ENCODE results near the gene PPM1D. TPM values are rescaled to one million over a fixed set of nuclear protein-coding genes. Genes with fewer than 3 reads are reported as not detected.
A peak's percentile ranks its signal among the peaks of the same experiment; 100 is the strongest.
"Not testable (repeated sequence)": the region's sequence is repeated elsewhere in the genome, so short reads cannot be mapped to it uniquely, and the experiment has no call there.

Gene PPM1D
- total RNA-seq, 1 experiment from 2014 or later, result 12.4 TPM

DNA sequence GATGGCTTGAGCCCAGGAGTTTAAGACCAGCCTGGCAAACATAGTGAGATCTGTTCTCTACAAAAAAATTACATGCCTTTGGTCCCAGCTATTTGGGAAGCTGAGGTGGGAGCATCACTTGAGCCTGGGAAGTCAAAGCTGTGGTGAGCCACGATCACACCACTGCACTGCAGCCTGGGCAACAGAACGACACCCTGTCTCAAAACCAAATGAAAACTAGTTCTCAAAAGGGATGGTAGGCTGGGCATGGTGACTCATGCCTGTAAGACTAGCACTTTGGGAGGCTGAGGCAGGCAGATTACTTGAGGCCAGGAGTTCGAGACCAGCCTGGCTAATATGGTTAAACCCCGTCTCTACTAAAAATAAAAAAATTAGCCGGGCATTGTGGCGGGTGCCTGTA, 31.1 kb downstream of the PPM1D start:
- Histone ChIP-seq H3K27me3 (no peaks in the 10 kb centered on the region), H3K9me3 (no peaks in the 10 kb centered on the region), H3K4me3 (no peak overlapping the region), H3K36me3 (peaks cover 15% of the 10 kb centered on the region)
- no peak for DNase-seq

DNA sequence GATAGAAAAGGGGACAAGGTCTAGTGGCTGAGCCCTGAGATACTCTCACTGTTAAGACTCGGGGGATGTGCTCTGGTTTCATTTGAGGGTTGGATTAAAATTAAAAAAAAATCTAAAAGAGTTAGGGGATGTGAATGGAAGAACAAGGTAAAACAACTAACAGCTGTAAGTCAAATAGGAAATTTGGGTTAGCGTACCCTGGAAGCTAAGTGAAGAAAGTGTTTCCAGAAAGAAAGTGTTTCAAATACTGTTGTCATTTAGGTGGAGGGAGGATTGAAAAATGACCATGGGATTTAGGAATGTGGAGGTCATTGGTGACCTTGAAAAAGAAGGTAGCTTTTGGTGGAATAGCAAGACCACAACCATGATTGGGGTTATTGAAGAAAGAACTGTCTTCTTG, 37.7 kb downstream of the PPM1D start:
- Histone ChIP-seq H3K4me3 (no peak overlapping the region), H3K9me3 (no peaks in the 10 kb centered on the region), H3K36me3 (peaks cover 18% of the 10 kb centered on the region), H3K27me3 (no peaks in the 10 kb centered on the region)
- DNase-seq, result no peak

DNA sequence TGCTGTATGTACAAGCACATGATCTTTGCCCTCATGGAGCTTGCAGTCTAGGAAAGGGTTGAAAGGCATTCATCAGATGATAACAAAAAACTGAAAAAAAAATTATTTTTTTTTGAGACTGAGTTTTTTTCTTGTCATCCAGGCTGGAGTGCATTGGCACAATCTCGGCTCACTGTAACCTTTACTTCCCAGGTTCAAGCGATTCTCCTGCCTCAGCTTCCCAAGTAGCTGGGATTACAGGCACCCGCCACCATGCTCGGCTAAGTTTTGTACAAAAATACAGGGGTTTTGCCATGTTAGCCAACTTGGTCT, 39.0 kb downstream of the PPM1D start:
- peaks cover 18% of the 10 kb centered on the region for H3K36me3 ChIP-seq
- no peaks in the 10 kb centered on the region for H3K9me3 ChIP-seq
- H3K4me3 ChIP-seq, result no peak overlapping the region
- no peak for DNase-seq
- no peaks in the 10 kb centered on the region for H3K27me3 ChIP-seq

DNA sequence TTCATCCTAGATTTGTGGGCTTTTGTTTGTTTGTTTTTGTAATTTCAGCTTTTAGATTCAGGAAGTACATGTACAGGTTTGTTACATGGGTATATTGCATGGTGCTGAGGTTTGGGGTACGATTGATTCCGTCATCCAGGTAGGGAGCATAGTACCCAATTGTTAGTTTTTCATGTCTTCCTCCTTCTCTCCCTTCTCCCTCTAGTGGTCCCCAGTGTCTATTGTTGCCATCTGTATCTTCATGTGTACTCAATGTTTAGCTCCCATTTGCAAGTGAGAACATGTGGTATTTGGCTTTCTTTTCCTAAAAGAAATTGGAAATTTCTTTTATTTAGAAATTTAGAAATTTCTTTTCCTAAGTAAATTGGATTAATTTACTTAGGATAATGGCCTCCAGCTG, 40.5 kb downstream of the PPM1D start:
- Histone ChIP-seq H3K27me3 (no peaks in the 10 kb centered on the region), H3K9me3 (no peaks in the 10 kb centered on the region), H3K4me3 (no peak overlapping the region), H3K36me3 (peaks cover 15% of the 10 kb centered on the region; the same call in 1 of the 2 replicates)
- DNase-seq, result no peak

DNA sequence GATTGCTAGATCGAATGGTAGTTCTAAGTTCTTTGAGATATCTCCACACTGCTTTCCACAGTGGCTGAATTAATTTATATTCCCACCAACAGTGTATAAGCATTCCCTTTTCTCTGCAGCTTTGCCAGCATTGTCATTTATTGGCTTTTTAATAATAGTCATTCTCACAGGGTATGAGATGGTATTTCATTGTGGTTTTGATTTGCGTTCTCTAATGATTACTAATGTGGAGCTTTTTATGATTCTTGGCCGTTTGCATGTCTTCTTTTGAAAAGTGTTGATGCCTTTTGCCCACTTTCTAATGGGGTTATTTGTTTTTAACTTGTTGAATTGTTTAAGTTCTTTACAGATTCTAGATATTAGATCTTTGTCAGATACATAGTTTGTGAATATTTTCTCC, 41.1 kb downstream of the PPM1D start:
- Histone ChIP-seq H3K4me3 (no peak overlapping the region), H3K9me3 (no peaks in the 10 kb centered on the region), H3K27me3 (no peaks in the 10 kb centered on the region), H3K36me3 (peaks cover 12% of the 10 kb centered on the region; the same call in 1 of the 2 replicates)
- no peak for DNase-seq

DNA sequence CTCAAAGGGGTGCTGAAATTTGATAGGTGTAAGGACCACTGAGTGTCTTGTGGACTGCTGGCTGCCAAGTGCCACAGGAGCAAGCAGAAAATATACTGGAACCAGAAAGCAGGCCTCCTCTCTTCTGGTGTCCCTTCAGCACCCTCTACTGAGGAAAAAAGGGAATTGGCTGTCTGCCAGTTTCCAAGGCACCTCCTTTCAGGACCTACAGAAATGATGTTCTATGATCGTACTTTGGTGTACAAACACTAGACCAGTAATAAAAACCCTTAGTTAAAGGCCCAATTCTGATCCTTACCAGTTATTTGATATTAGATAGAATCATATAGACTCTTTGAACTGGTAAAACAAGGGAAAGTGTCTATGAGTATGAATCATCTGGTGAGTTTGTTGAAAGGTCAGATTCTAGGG, 41.8 kb downstream of the PPM1D start:
- Histone ChIP-seq H3K36me3 (peaks cover 12% of the 10 kb centered on the region; the same call in 1 of the 2 replicates), H3K4me3 (no peak overlapping the region), H3K9me3 (no peaks in the 10 kb centered on the region), H3K27me3 (no peaks in the 10 kb centered on the region)
- peak; percentile 66 for DNase-seq

DNA sequence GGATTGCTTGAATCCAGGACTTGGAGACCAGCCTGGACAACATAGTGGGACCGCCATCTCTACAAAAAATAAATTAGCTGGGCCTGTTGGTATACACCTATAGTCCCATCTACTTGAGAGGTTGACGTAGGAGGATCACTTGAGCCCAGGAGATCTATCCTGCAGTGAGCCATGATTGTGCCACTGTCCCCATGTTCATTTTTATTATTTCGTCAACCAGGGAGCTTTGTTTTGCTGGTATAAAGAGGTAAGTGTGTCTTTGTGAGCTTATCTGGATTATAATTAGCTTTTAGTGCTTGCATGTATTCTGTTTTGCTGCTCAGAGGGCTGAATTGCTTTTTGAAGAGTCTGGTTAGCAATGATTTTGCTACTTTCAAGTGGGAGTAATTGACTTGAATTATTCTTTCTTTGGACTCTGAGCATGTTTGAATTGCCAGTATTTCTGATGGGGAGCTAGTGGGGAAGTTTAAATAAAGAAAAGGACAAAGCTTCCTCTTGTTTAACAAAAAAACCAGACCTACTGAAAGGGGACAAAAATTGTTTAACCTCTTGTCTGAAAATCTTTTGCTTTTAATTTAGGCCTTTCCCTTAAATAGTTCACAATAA, 46.0 kb downstream of the PPM1D start:
- DNase-seq, result no peak
- no peak overlapping the region for H3K4me3 ChIP-seq
- no peaks in the 10 kb centered on the region for H3K27me3 ChIP-seq
- H3K36me3 ChIP-seq, result peaks cover 33% of the 10 kb centered on the region
- no peaks in the 10 kb centered on the region for H3K9me3 ChIP-seq

DNA sequence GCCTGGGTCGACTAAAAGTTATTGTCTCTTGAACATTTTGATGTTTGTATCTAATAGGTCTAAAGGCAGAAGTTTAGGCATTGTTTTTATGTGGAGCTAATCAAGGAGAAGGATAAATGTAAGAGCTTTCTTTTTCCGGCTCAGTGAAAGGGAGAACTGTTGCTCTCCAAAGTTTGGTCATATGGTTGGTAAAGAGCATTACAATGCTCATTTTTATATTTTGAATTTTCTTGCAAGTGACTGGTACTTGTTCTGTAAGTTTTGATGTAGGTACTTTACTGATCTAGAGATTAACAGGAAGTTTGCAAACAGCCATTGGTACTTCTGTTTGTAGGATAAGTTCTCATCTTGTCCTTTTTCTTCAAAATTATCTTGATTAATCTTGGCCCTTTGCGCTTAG, 46.7 kb downstream of the PPM1D start:
- peaks cover 34% of the 10 kb centered on the region for H3K36me3 ChIP-seq
- no peak for DNase-seq
- no peaks in the 10 kb centered on the region for H3K27me3 ChIP-seq
- no peak overlapping the region for H3K4me3 ChIP-seq
- H3K9me3 ChIP-seq, result no peaks in the 10 kb centered on the region

DNA sequence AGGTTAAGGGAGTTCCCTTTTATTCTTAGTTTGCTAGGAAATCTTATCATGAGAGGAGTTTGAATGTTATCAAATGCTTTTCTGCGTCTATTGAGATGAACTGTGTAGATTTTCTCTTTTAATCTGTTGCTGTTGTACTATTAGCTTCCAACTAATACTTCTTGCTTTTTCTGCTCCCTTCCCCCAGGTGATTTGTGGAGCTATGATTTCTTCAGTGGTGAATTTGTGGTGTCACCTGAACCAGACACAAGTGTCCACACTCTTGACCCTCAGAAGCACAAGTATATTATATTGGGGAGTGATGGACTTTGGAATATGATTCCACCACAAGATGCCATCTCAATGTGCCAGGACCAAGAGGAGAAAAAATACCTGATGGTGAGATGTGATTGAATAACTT, 47.7 kb downstream of the PPM1D start:
- H3K27me3 ChIP-seq, result no peaks in the 10 kb centered on the region
- H3K9me3 ChIP-seq, result no peaks in the 10 kb centered on the region
- no peak overlapping the region for H3K4me3 ChIP-seq
- DNase-seq, result no peak
- peaks cover 39% of the 10 kb centered on the region for H3K36me3 ChIP-seq

DNA sequence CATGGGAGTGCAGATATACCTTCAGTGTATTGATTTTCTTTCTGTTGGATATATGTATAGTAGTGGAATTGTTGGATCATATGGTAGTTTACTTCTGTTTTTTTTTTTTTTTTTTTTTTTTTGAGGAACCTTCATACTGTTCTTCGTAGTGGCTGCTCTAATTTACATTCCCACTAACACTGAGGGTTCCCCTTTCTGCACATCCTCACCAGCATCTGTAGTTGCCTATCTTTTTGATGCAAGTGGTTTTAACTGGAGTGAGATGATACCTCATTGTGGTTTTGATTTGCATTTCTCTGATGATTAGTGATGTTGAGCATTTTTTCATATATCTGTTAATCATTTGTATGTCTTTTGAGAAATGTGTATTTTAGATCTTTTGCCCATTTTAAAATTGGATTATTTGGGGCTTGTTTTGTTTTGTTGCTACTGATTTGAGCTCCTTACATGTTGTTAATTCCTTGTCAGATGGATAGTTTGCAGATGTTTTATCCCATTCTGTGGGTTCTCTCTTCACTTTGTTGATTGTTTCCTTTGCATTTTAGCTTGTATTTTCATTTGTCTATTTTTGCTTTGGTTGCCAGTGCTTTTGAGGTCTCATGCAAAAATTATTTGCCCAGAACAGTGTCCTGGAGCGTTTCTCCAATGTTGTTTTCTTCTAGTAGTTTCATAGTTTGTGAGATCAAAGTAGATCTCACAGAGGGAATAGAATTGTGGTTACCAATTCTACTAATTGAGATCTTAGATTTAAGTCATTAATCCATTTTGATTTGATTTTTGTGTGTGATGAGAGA, 52.7 kb downstream of the PPM1D start:
- Histone ChIP-seq H3K27me3 (no peaks in the 10 kb centered on the region), H3K9me3 (no peaks in the 10 kb centered on the region), H3K4me3 (no peak overlapping the region), H3K36me3 (peaks cover 45% of the 10 kb centered on the region)
- DNase-seq, result no peak

DNA sequence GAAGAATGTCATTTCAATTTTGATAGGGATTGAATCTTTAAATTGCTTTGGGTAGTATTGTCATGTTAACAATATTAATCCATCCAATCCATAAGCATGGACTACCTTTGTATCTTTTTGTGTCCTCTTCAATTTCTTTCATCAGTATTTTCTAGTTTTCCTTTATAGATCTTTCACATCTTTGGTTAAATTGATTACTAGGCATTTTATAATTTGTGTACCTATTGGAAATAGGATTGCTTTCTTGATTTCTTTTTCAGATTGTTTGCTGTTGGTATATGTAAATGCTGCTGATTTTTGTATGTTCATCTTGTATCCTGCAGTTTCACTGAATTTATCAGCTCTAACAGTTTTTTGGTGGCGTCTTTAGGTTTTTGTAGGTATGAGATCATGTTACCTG, 53.6 kb downstream of the PPM1D start:
- DNase-seq, result no peak
- Histone ChIP-seq H3K36me3 (peaks cover 41% of the 10 kb centered on the region), H3K9me3 (no peaks in the 10 kb centered on the region), H3K27me3 (no peaks in the 10 kb centered on the region), H3K4me3 (no peak overlapping the region)

DNA sequence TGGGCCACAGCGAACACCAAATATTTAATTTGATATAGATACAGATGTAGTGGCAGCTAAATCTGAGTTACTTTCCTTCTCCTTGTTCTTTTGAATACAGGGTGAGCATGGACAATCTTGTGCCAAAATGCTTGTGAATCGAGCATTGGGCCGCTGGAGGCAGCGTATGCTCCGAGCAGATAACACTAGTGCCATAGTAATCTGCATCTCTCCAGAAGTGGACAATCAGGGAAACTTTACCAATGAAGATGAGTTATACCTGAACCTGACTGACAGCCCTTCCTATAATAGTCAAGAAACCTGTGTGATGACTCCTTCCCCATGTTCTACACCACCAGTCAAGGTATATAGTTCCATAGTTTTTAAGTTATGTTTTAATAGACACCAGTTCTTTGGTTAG, 56.5 kb downstream of the PPM1D start:
- no peaks in the 10 kb centered on the region for H3K27me3 ChIP-seq
- peaks cover 25% of the 10 kb centered on the region for H3K36me3 ChIP-seq
- H3K4me3 ChIP-seq, result no peak overlapping the region
- DNase-seq, result no peak
- H3K9me3 ChIP-seq, result no peaks in the 10 kb centered on the region

DNA sequence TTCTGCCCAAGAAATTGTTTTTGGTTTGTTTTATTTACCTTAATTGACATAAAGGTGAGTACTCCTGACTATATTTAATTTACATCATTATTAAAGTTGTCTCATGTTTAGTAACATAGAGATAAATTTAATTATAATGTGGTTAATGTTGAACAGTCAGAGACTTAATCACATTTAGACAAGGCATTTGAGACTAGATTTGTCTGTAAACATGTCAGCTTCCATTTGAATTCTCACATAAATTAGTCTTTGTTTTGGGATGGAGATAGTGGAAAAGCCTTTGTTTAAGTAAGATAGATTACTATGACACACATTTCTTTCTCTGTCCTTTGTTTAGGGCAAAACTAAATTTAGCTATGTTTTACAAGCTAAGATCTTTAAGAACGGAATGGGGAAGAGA, 59.2 kb downstream of the PPM1D start:
- peaks cover 20% of the 10 kb centered on the region for H3K36me3 ChIP-seq
- no peak overlapping the region for H3K4me3 ChIP-seq
- DNase-seq, result no peak
- H3K27me3 ChIP-seq, result no peaks in the 10 kb centered on the region
- H3K9me3 ChIP-seq, result no peaks in the 10 kb centered on the region

DNA sequence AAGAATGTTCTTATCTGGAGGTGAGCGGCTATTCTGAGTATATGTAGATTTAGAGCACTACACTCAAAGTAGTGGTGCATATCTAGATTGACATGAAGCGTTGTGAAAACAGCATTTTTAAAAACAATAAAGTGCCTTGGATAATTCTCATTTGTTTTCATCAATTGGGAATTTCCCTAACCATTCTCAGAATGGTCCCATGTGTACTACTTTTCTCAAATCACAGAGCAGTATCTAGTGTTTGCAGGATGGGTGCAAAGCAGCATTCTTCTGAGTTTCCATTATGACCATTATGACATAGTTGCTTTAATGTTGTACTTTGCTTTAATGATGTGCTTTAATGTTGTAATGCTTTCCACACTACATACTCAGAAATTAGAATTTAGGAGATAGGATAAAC, 61.5 kb downstream of the PPM1D start:
- Histone ChIP-seq H3K9me3 (no peaks in the 10 kb centered on the region), H3K4me3 (no peak overlapping the region), H3K27me3 (no peaks in the 10 kb centered on the region), H3K36me3 (peaks cover 32% of the 10 kb centered on the region)
- no peak for DNase-seq

DNA sequence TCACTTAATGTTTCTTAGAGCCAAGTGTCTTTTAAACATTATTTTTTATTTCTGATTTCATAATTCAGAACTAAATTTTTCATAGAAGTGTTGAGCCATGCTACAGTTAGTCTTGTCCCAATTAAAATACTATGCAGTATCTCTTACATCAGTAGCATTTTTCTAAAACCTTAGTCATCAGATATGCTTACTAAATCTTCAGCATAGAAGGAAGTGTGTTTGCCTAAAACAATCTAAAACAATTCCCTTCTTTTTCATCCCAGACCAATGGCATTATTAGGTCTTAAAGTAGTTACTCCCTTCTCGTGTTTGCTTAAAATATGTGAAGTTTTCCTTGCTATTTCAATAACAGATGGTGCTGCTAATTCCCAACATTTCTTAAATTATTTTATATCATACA, 64.0 kb downstream of the PPM1D start:
- DNase-seq, result no peak

DNA sequence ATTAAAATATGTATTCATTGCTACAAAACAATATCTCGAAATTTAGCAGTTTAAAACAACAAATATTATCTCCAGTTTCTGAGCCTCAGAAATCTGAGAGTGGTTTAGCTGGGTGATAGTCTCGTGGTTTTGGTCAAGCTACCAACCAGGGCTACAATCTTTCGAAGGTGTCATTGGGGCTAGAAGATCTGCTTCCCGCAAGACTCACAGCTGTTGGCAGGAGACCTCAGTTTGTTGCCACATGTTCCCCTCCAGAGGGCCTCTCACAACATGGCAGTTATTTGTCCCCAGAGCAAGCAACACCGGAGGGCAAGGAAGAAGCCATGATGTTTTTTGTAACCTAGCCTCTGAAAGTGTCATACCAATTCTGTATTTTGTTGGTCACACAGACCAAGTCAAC, 65.6 kb downstream of the PPM1D start:
- no peak for DNase-seq
- H3K36me3 ChIP-seq, result peaks cover 14% of the 10 kb centered on the region
- H3K9me3 ChIP-seq, result no peaks in the 10 kb centered on the region
- H3K27me3 ChIP-seq, result no peaks in the 10 kb centered on the region
- H3K4me3 ChIP-seq, result no peak overlapping the region

More for the DNA sequence above, 64.0 kb downstream of the PPM1D start:
- Histone ChIP-seq H3K9me3 (no peaks in the 10 kb centered on the region), H3K4me3 (no peak overlapping the region), H3K27me3 (no peaks in the 10 kb centered on the region), H3K36me3 (peaks cover 16% of the 10 kb centered on the region)

DNA sequence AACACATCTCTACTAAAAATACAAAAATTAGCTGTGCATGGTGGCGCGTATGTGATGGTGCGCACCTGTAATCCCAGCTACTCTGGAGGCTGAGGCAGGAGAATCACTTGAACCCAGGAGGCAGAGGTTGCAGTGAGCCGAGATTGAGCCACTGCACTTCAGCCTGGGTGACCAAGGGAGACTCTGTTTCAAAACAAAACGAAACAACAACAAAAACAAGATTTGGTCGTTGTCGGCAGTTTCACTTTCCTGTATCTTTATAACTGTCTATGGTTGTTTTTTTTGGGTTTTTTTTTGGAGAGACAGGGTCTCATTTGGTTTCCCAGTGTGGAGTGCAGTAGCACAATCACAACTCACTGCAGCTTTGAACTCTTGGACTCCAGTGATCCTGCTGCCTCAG, 68.7 kb downstream of the PPM1D start:
- DNase-seq, H3K9me3 ChIP-seq, H3K4me3 ChIP-seq, H3K27me3 ChIP-seq: not testable (repeated sequence)
- peaks cover 11% of the 10 kb centered on the region; the same call in 1 of the 2 replicates for H3K36me3 ChIP-seq

DNA sequence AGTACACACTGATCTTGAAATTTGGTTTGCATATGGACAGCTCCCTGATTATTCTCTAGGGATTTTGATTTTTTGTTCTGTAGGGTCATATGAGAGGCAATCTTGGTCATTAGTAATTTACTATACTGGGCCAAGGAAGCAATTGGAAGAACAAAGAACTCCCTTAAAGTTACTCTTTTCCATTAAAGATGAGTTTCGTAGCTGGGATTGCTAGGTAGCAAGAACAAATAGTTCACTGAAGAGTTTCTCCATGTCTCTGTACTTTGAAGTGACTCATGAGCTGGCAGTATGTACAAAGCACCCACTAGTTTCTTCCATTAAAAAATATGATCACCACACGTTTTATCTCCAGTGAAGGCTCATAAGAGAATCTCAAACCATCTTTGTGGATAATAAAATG, 71.5 kb downstream of the PPM1D start:
- Histone ChIP-seq H3K36me3 (no peaks in the 10 kb centered on the region), H3K27me3 (no peaks in the 10 kb centered on the region), H3K9me3 (no peaks in the 10 kb centered on the region), H3K4me3 (no peak overlapping the region)
- DNase-seq, result no peak

Data from MG63 (cell line).